ENCODE measurements around the gene NAV3. TPM values are rescaled to one million over a fixed set of nuclear protein-coding genes. Genes with fewer than 3 reads are reported as not detected.

Gene NAV3
- total RNA-seq, 2 donors from 2014 or later, result 2.6 to 6.6 TPM

GRCh38 chr12:78179346-78179745, 348.7 kb downstream of the NAV3 start:
- ATAC-seq (no peak), DNase-seq (no peak)
- WGBS, 2 donors, result 54 to 61% methylated on average over 6 of the region's 6 CpGs
- intact Hi-C loops (cut with DNase I), result no loop called here
- Histone ChIP-seq H3K36me3 (replicated peaks in 1 of 2; ENCODE audit: insufficient read depth in 1 of 2, low read depth in 2 of 2) (no peaks in the 10 kb centered on the region), H3K4me1 (no peaks in the 10 kb centered on the region), H3K4me3 (no peak overlapping the region), H3K27ac (no peak overlapping the region), H3K9me3 (no peaks in the 10 kb centered on the region), H3K27me3 (no peaks in the 10 kb centered on the region)
- TF ChIP-seq CTCF (IDR thresholded peaks at IDR 0.05) (no peak), POLR2A (IDR thresholded peaks at IDR 0.05) (no peak)

- 4 to 9% methylated on average over 3 of the region's 3 CpGs for WGBS, 2 donors
- no peaks in the 10 kb centered on the region for H3K4me1 ChIP-seq
- peak in 2 of 7 experiments; percentile 11 to 24 for TF ChIP-seq CTCF (IDR thresholded peaks at IDR 0.05)
- TF ChIP-seq POLR2A (IDR thresholded peaks at IDR 0.05), result no peak
- no peak for ATAC-seq
- no peak overlapping the region for H3K27ac ChIP-seq
- intact Hi-C loops (cut with DNase I), result no loop called here
- H3K36me3 ChIP-seq (replicated peaks in 1 of 2; ENCODE audit: insufficient read depth in 1 of 2, low read depth in 2 of 2), result no peaks in the 10 kb centered on the region
- H3K4me3 ChIP-seq, result no peak overlapping the region
- DNase-seq, result no peak
- no peaks in the 10 kb centered on the region for H3K27me3 ChIP-seq
- no peaks in the 10 kb centered on the region for H3K9me3 ChIP-seq
These were observed 351.0 kb downstream of the NAV3 start for GRCh38 chr12:78181544-78182162.

GRCh38 chr12:78183824-78184223, 353.1 kb downstream of the NAV3 start:
- no peaks in the 10 kb centered on the region for H3K4me1 ChIP-seq
- ATAC-seq (no peak), DNase-seq (no peak)
- no peak overlapping the region for H3K27ac ChIP-seq
- no peaks in the 10 kb centered on the region for H3K36me3 ChIP-seq (replicated peaks in 1 of 2; ENCODE audit: insufficient read depth in 1 of 2, low read depth in 2 of 2)
- no peaks in the 10 kb centered on the region for H3K27me3 ChIP-seq
- intact Hi-C loops (cut with DNase I), result no loop called here
- H3K4me3 ChIP-seq, result no peak overlapping the region
- no peaks in the 10 kb centered on the region for H3K9me3 ChIP-seq
- TF ChIP-seq POLR2A (IDR thresholded peaks at IDR 0.05) (no peak), CTCF (IDR thresholded peaks at IDR 0.05) (no peak)

GRCh38 chr12:78185109-78185508, 354.4 kb downstream of the NAV3 start:
- TF ChIP-seq POLR2A (IDR thresholded peaks at IDR 0.05) (no peak), CTCF (IDR thresholded peaks at IDR 0.05) (no peak)
- no peak for ATAC-seq
- intact Hi-C loops (cut with DNase I), result no loop called here

GRCh38 chr12:78185651-78186050, 355.0 kb downstream of the NAV3 start:
- DNase-seq (no peak), ATAC-seq (no peak)
- H3K4me3 ChIP-seq, result no peak overlapping the region
- 68 to 74% methylated on average over 2 of the region's 2 CpGs for WGBS, 2 donors
- intact Hi-C loops (cut with DNase I), result no loop called here
- no peaks in the 10 kb centered on the region for H3K36me3 ChIP-seq (replicated peaks in 1 of 2; ENCODE audit: insufficient read depth in 1 of 2, low read depth in 2 of 2)
- no peaks in the 10 kb centered on the region for H3K27me3 ChIP-seq
- no peak overlapping the region for H3K27ac ChIP-seq
- no peaks in the 10 kb centered on the region for H3K9me3 ChIP-seq
- no peaks in the 10 kb centered on the region for H3K4me1 ChIP-seq
- TF ChIP-seq POLR2A (IDR thresholded peaks at IDR 0.05) (no peak), CTCF (IDR thresholded peaks at IDR 0.05) (no peak)

More at GRCh38 chr12:78185109-78185508, 354.4 kb downstream of the NAV3 start:
- Histone ChIP-seq H3K36me3 (replicated peaks in 1 of 2; ENCODE audit: insufficient read depth in 1 of 2, low read depth in 2 of 2) (no peaks in the 10 kb centered on the region), H3K4me1 (no peaks in the 10 kb centered on the region), H3K9me3 (no peaks in the 10 kb centered on the region), H3K27me3 (no peaks in the 10 kb centered on the region), H3K27ac (no peak overlapping the region), H3K4me3 (no peak overlapping the region)
- no peak for DNase-seq

Measured in body of pancreas (tissue), 4 donors.